Ishikawa (cell line): ENCODE measurements around the gene MYBPHL.

ENCODE experiments used
- CREB1 ChIP-seq: IDR thresholded peaks from 2 replicates; pipeline ENCODE4 v1.6.1; 2012; ENCODE audit warnings: low read depth
- EGR1 ChIP-seq: IDR thresholded peaks from 2 replicates; pipeline ENCODE4 v1.6.1; 2012
- EP300 ChIP-seq: IDR thresholded peaks from 2 replicates; pipeline ENCODE4 v1.6.1; 2012; ENCODE audit warnings: borderline replicate concordance
- MAX ChIP-seq: IDR thresholded peaks from 2 replicates; pipeline ENCODE4 v1.6.1; 2012
- RAD21 ChIP-seq: IDR thresholded peaks from 2 replicates; pipeline ENCODE4 v1.6.1; 2012; ENCODE audit warnings: low read depth
- REST ChIP-seq: IDR thresholded peaks from 2 replicates; pipeline ENCODE4 v1.6.1; 2012; ENCODE audit warnings: low read depth, mild to moderate bottlenecking
- TCF12 ChIP-seq: IDR thresholded peaks from 2 replicates; pipeline ENCODE4 v1.6.1; 2012; ENCODE audit warnings: low read depth
- TEAD4 ChIP-seq: IDR thresholded peaks from 2 replicates; pipeline ENCODE4 v1.6.1; 2012
- YY1 ChIP-seq: IDR thresholded peaks from 2 replicates; pipeline ENCODE4 v1.6.1; 2012; ENCODE audit warnings: low read depth

- TF ChIP-seq RAD21 = no peak
- no peak for TF ChIP-seq REST
- TF ChIP-seq TCF12 = no peak
- no peak for TF ChIP-seq MAX
- no peak for TF ChIP-seq EP300
- TF ChIP-seq EGR1 = no peak
- TF ChIP-seq TEAD4 = no peak
- no peak for TF ChIP-seq YY1
- no peak for TF ChIP-seq CREB1
Measured at GRCh38 chr1:109299558-109300343, 7.1 kb downstream of the MYBPHL start.
